Muscle of leg (tissue), 11 donors: ENCODE results near the gene AKR1C2. TPM values are rescaled to one million over a fixed set of nuclear protein-coding genes. Genes with fewer than 3 reads are reported as not detected.
"Not testable (repeated sequence)": the region's sequence is repeated elsewhere in the genome, so short reads cannot be mapped to it uniquely, and the experiment has no call there.

ENCODE experiments used
- DNase-seq: peaks from one replicate; pipeline ENCODE4 v3.0.0; 2013
- H3K27ac ChIP-seq: one replicate; pipeline ENCODE4 v1.5.1; 2013; ENCODE audit warnings: mild to moderate bottlenecking, low read length, control low read depth
- H3K27me3 ChIP-seq: one replicate; pipeline ENCODE4 v1.6.1; 2013; ENCODE audit warnings: low read length; ENCODE audit not compliant: control insufficient read depth, insufficient read depth
- H3K36me3 ChIP-seq: one replicate; pipeline ENCODE4 v1.6.1; 2013; ENCODE audit warnings: low read length; ENCODE audit not compliant: control insufficient read depth, insufficient read depth
- H3K4me1 ChIP-seq: one replicate; pipeline ENCODE4 v1.6.1; 2013; ENCODE audit warnings: low read length; ENCODE audit not compliant: control insufficient read depth, insufficient read depth
- H3K4me3 ChIP-seq: one replicate; pipeline ENCODE4 v1.5.1; 2013; ENCODE audit warnings: low read length, control low read depth
- H3K9me3 ChIP-seq: replicated peaks from 2 replicates; pipeline ENCODE4 v1.6.1; 2013; ENCODE audit warnings: low read depth, low read length; ENCODE audit not compliant: control insufficient read depth
- WGBS: methylation state at CpG from one replicate; pipeline ENCODE4 v1.1.5; 2013; ENCODE audit warnings: missing lambda C conversion rate; ENCODE audit not compliant: insufficient coverage; 5-methylcytosine and 5-hydroxymethylcytosine counted together
- polyA plus RNA-seq, 8 donors: library from polyadenylated mRNA; unstranded; fragments of 120-200 nt; gene quantifications; one replicate each; pipeline versions ENCODE4 v1.2.1 to v1.2.3, GENCODE V29; 2013; ENCODE audit warnings: inconsistent platforms in 1 of 8, low replicate concordance in 1 of 8; ENCODE audit not compliant: insufficient read length in 8 of 8, insufficient read depth in 1 of 8
- total RNA-seq: library from RNA; stranded (reverse); fragments of 120-200 nt; gene quantifications from one replicate; pipeline ENCODE4 v1.2.4, GENCODE V29; 2013

Gene AKR1C2
- total and polyA plus RNA-seq, 9 donors: 9.2 to 14.4 (median 11.4) TPM

DNA sequence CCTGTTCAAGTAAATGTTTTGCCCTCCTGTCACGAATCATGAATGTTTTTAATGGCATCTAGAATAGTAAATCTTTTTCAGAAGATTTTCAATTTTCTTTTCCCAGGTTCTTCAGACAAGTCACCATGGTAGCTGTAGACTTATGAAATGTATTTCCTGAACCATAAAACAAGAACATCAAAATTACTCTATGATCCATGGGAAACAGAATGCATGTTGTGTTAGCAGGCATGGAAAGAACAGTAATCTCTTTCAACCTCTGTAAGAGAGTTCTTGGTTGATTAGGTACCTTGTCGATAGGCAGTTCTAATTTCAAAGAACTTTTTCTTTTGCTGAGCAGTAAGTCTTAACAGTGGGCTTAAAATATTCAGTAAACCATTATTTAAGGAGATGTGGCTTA lies 22.9 kb downstream of the AKR1C2 start:
- no peaks in the 10 kb centered on the region for H3K36me3 ChIP-seq
- no CpG with 5 or more reads among the region's 2 CpGs for WGBS
- H3K9me3 ChIP-seq: no peaks in the 10 kb centered on the region
- DNase-seq: no peak
- no peak overlapping the region for H3K4me3 ChIP-seq
- H3K27me3 ChIP-seq: no peaks in the 10 kb centered on the region
- peaks cover 25% of the 10 kb centered on the region for H3K4me1 ChIP-seq
- no peak overlapping the region for H3K27ac ChIP-seq

- WGBS: no CpG with 5 or more reads among the region's 4 CpGs
- no peaks in the 10 kb centered on the region for H3K9me3 ChIP-seq
- H3K27me3 ChIP-seq: no peaks in the 10 kb centered on the region
- no peak for DNase-seq
- no peak overlapping the region for H3K4me3 ChIP-seq
- no peaks in the 10 kb centered on the region for H3K36me3 ChIP-seq
- H3K4me1 ChIP-seq: peaks cover 9% of the 10 kb centered on the region
- no peak overlapping the region for H3K27ac ChIP-seq
These were observed 24.8 kb downstream of the AKR1C2 start for GRCh38 chr10:4978870-4979269.

DNA sequence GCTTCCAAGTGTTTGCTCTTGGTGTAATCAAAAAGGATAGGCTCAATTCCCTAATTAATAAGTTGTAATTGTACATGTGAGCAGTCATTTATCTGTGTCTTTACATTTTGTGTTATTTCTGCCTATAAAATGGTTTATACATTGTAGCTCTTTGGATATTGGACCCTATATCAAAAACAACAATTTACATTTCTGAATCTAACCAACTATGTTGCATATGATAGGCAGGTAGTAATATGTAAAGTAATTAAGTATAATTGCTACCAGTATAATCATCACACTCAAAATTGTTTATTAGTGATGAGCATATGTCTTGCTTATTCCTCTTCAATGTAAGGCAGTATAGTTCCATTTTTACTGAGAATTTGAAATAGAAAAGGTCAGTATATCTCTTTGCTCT lies 26.6 kb downstream of the AKR1C2 start:
- Histone ChIP-seq H3K36me3 (no peaks in the 10 kb centered on the region), H3K27ac (no peak overlapping the region), H3K4me1 (peaks cover 6% of the 10 kb centered on the region), H3K9me3 (no peaks in the 10 kb centered on the region), H3K27me3 (no peaks in the 10 kb centered on the region), H3K4me3 (no peak overlapping the region)
- no peak for DNase-seq

GRCh38 chr10:4974400-4974799 lies 29.3 kb downstream of the AKR1C2 start:
- not testable (repeated sequence) for H3K27me3 ChIP-seq, H3K9me3 ChIP-seq, H3K4me1 ChIP-seq, H3K36me3 ChIP-seq, H3K4me3 ChIP-seq, H3K27ac ChIP-seq, DNase-seq

DNA sequence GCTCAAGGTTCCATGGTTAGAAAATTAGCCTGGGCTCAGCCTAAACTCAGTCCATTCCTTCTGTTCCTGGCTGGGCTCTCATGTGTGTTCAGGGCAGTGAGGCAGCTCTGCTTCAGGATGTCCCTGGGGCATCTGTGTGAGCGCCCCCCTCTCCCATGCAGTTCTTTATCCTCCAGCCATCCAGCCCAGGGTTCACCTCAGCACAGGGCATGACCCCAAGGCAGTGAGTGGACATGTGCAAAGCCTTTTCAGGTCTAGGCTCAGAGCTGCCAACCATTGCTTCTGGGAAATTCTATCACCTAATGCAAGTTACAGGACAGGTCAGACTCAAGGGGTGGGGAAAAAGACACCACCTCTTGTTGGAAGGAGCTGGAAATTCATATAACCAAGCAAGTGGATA lies 30.4 kb downstream of the AKR1C2 start:
- H3K4me3 ChIP-seq, H3K9me3 ChIP-seq, DNase-seq, H3K27me3 ChIP-seq, H3K4me1 ChIP-seq, H3K36me3 ChIP-seq, H3K27ac ChIP-seq: not testable (repeated sequence)
- no CpG with 5 or more reads among the region's 1 CpG for WGBS

DNA sequence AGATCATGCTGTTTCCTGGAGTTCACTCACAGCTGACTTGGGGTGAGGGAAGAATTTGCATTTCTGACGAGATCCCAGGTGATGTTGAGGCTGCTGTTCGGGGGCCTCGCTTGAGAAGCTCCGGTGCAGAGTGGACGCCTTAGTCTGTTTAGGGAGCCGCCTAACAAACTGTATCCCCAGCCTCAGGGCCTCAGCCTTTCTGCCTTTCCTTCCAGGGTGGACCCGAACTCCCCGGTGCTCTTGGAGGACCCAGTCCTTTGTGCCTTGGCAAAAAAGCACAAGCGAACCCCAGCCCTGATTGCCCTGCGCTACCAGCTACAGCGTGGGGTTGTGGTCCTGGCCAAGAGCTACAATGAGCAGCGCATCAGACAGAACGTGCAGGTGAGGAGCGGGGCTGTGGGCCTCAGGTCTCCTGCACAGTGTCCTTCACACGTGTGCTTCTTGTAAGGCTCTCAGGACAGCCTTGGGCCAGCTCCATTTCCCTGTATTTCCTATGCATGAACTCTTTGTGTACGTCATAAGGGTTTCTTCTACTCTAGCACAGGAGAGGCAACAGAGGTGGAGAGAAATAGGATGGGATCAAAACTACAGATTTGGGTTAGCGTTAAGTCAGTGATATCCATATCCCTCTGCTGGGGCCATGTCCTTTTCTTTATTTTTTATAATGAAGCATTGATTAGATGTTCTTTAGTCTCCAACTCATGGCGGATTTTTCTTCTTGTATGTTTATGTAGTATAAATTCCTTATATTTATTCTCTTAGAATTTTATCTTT lies 31.1 kb downstream of the AKR1C2 start:
- not testable (repeated sequence) for H3K4me3 ChIP-seq, H3K27me3 ChIP-seq, H3K4me1 ChIP-seq, H3K36me3 ChIP-seq, DNase-seq, H3K9me3 ChIP-seq, H3K27ac ChIP-seq
- no CpG with 5 or more reads among the region's 18 CpGs for WGBS

GRCh38 chr10:4970362-4970761 lies 33.3 kb downstream of the AKR1C2 start:
- not testable (repeated sequence) for H3K36me3 ChIP-seq, H3K4me1 ChIP-seq, H3K27ac ChIP-seq, DNase-seq, H3K9me3 ChIP-seq, H3K4me3 ChIP-seq, H3K27me3 ChIP-seq
- WGBS: no CpG with 5 or more reads among the region's 2 CpGs

GRCh38 chr10:4969289-4969688 lies 34.4 kb downstream of the AKR1C2 start:
- 88% methylated on average over 2 of the region's 3 CpGs for WGBS
- H3K4me3 ChIP-seq, H3K27me3 ChIP-seq, DNase-seq, H3K36me3 ChIP-seq, H3K27ac ChIP-seq, H3K4me1 ChIP-seq, H3K9me3 ChIP-seq: not testable (repeated sequence)

DNA sequence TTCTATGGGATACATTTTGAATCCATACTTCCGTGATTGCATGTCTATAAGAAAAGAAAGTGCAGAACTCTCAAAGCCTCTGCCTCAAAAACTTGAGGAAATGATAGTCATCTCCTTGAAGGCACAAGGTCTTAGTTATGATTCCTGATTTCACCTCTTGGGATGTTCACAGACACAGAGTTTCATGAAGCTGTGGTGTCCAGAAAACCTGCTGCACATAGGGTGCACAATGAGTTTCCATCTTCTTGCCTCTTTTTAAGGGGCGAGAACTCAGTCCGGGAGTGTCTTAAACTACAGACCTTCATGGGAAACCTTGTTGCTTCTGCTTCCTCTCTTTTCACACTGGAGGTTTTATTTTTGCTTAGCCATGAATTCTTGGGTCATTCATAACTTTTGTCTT lies 36.5 kb downstream of the AKR1C2 start:
- H3K27me3 ChIP-seq, DNase-seq, H3K9me3 ChIP-seq, H3K4me1 ChIP-seq, H3K36me3 ChIP-seq, H3K4me3 ChIP-seq, H3K27ac ChIP-seq: not testable (repeated sequence)
- WGBS: no CpG with 5 or more reads among the region's 3 CpGs

DNA sequence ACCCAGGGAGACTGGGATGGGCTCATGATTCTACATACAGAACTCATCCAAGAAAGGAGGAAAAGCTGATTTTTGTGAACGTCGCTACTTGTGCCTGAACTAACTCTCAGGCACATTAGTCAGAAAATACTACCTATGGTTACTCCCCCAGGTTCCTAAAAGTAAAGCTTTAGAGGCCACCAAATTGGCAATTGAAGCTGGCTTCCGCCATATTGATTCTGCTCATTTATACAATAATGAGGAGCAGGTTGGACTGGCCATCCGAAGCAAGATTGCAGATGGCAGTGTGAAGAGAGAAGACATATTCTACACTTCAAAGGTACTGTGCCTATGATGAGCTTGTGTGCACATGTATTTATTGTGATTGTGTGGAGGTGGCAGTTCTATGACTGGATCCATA lies 37.9 kb downstream of the AKR1C2 start:
- not testable (repeated sequence) for H3K4me3 ChIP-seq, H3K36me3 ChIP-seq
- WGBS: no CpG with 5 or more reads among the region's 4 CpGs

GRCh38 chr10:4963815-4964154 lies 39.9 kb downstream of the AKR1C2 start:
- DNase-seq, H3K36me3 ChIP-seq, H3K9me3 ChIP-seq, H3K27ac ChIP-seq, H3K27me3 ChIP-seq, H3K4me3 ChIP-seq, H3K4me1 ChIP-seq: not testable (repeated sequence)
- no CpG with 5 or more reads among the region's 4 CpGs for WGBS

More for the DNA sequence above, 37.9 kb downstream of the AKR1C2 start:
- H3K27ac ChIP-seq, H3K4me1 ChIP-seq, DNase-seq, H3K9me3 ChIP-seq, H3K27me3 ChIP-seq: not testable (repeated sequence)
